ENCODE data around the gene BMPR1B. TPM values are rescaled to one million over a fixed set of nuclear protein-coding genes. Genes with fewer than 3 reads are reported as not detected.

BMPR1B gene
- total and polyA plus RNA-seq, 2 of the 4 experiments (the other 2 are of a cell fraction), result 0.24 to 0.90 TPM

DNA sequence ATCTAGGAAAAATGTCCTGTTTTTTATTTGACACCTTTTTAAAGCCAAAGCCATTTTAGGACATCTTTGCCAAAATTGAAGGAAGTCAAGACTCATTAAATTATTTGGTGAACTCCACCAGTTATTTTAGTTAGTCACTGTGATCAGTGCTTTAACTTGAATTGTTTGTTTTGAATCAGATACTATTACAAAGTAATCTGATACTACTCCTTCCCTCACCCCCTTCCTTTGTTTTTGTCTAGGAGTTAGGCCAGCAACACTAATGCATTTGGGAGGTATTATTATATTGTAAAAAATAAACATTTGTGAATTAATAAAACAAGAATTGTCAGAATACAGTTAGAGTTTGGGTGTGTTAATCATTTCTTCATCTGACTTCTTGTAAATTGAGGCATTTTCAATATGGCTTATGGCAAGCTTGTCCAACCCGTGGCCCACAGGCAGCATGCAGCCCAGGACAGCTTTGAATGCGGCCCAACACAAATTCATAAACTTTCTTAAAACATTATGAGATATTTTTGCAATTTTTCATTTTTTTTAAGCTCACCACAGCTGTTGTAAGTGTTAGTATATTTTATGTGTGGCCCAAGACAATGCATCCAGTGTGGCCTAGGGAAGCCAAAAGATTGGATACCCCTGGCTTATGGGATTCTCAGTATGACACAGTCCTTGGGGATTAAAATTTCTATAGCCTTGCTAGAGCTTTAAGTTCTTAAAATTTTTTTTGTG, 182.2 kb downstream of the BMPR1B start:
- Histone ChIP-seq H3K27me3 (ENCODE audit: control insufficient read depth, insufficient read depth, low read length) (no peaks in the 10 kb centered on the region), H3K9me3 (ENCODE audit: control insufficient read depth, insufficient read depth, low read length) (no peaks in the 10 kb centered on the region), H3K4ac (ENCODE audit: low read depth, low read length) (no peak overlapping the region), H3K36me3 (ENCODE audit: control insufficient read depth, insufficient read depth, low read length) (no peaks in the 10 kb centered on the region), H2BK20ac (ENCODE audit: low read depth, low read length) (no peak overlapping the region), H3K14ac (replicated peaks; ENCODE audit: low read depth, low read length) (no peak overlapping the region), H2AFZ (replicated peaks; ENCODE audit: low read length, poor library complexity) (no peak overlapping the region), H4K5ac (ENCODE audit: low read depth, low read length) (no peak overlapping the region), H3K9me1 (ENCODE audit: insufficient read depth, low read length) (peaks cover 3% of the 10 kb centered on the region), H3K27ac (ENCODE audit: insufficient read depth, low read length) (no peak overlapping the region), H2BK15ac (ENCODE audit: low read depth, low read length) (no peak overlapping the region), H3K4me2 (ENCODE audit: low read depth, low read length) (no peak overlapping the region; the same call in 1 of the 2 replicates), H3K56ac (ENCODE audit: extremely low read depth, insufficient read depth, low read length) (no peak overlapping the region), H2BK5ac (ENCODE audit: low read depth, low read length, poor library complexity, severe bottlenecking) (no peak overlapping the region), H3K4me1 (ENCODE audit: control insufficient read depth, insufficient read depth, low read length) (peaks cover 6% of the 10 kb centered on the region), H3K4me3 (ENCODE audit: insufficient read depth, low read depth, low read length) (no peak overlapping the region), H3K18ac (ENCODE audit: low read depth, low read length) (no peak overlapping the region), H3K79me1 (ENCODE audit: low read depth in 1 of 2, low read length in 2 of 2) (0 out of 4 replicates have a peak, but pooled peaks cover 0 to 3% of the 10 kb centered on the region in 2 experiments), H4K8ac (ENCODE audit: low read depth in 2 of 2, low read length in 2 of 2) (no peak overlapping the region), H4K20me1 (ENCODE audit: insufficient read depth, low read length) (no peaks in the 10 kb centered on the region), H3K23ac (ENCODE audit: low read depth, low read length) (no peak overlapping the region), H4K91ac (ENCODE audit: insufficient read depth, low read depth, low read length) (no peak overlapping the region), H2BK120ac (ENCODE audit: low read depth, low read length) (no peak overlapping the region), H2AK5ac (ENCODE audit: low read depth, low read length) (no peak overlapping the region), H3K9ac (ENCODE audit: low read depth, low read length) (no peak overlapping the region), H2AK9ac (replicated peaks; ENCODE audit: low read depth, low read length, poor library complexity) (no peak overlapping the region)
- ChIA-PET CTCF (interaction anchor here (1.2 kb wide), 1 partner anchor 12 kb away, joined by 3 read pairs; no protein-coding TSS in a partner anchor), POLR2A (ENCODE audit: unreplicated experiment) (no interaction called here)
- no CpG with 5 or more reads among the region's 2 CpGs for WGBS, 2 experiments (ENCODE audit: extremely low coverage in 2 of 2, insufficient read length in 1 of 2)
- intact Hi-C loops (cut with micrococcal nuclease) (no loop called here), in situ Hi-C loops (cut with MboI; ENCODE audit: low sequenced_read_pairs) (no loop called here), dilution Hi-C loops (cut with HindIII; ENCODE audit: low sequenced_read_pairs, unreplicated experiment) (no loop called here)
- no TSS peak for BruUV-seq (replicated peaks)
- TF ChIP-seq, protein P1, sequence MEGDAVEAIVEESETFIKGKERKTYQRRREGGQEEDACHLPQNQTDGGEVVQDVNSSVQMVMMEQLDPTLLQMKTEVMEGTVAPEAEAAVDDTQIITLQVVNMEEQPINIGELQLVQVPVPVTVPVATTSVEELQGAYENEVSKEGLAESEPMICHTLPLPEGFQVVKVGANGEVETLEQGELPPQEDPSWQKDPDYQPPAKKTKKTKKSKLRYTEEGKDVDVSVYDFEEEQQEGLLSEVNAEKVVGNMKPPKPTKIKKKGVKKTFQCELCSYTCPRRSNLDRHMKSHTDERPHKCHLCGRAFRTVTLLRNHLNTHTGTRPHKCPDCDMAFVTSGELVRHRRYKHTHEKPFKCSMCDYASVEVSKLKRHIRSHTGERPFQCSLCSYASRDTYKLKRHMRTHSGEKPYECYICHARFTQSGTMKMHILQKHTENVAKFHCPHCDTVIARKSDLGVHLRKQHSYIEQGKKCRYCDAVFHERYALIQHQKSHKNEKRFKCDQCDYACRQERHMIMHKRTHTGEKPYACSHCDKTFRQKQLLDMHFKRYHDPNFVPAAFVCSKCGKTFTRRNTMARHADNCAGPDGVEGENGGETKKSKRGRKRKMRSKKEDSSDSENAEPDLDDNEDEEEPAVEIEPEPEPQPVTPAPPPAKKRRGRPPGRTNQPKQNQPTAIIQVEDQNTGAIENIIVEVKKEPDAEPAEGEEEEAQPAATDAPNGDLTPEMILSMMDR (conservative IDR thresholded peaks at IDR 0.05; ENCODE audit: low read depth, low read length), result no peak
- no peak for TF ChIP-seq BHLHE40 (IDR thresholded peaks at IDR 0.05; ENCODE audit: low read depth, low read length)
- TF ChIP-seq RFX5 (IDR thresholded peaks at IDR 0.05; ENCODE audit: low read depth, low read length), result no peak
- TF ChIP-seq POLR2A (IDR thresholded peaks at IDR 0.05; ENCODE audit: low read depth, low read length), result no peak
- TF ChIP-seq CEBPB (IDR thresholded peaks at IDR 0.05; ENCODE audit: low read depth, low read length), result no peak
- TF ChIP-seq RAD21 (IDR thresholded peaks at IDR 0.05; ENCODE audit: low read length), result no peak
- TF ChIP-seq, protein P2, sequence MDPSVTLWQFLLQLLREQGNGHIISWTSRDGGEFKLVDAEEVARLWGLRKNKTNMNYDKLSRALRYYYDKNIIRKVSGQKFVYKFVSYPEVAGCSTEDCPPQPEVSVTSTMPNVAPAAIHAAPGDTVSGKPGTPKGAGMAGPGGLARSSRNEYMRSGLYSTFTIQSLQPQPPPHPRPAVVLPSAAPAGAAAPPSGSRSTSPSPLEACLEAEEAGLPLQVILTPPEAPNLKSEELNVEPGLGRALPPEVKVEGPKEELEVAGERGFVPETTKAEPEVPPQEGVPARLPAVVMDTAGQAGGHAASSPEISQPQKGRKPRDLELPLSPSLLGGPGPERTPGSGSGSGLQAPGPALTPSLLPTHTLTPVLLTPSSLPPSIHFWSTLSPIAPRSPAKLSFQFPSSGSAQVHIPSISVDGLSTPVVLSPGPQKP (IDR thresholded peaks at IDR 0.05; ENCODE audit: borderline replicate concordance, low read depth, low read length), result no peak
- no peak for TF ChIP-seq RCOR1 (IDR thresholded peaks at IDR 0.05; ENCODE audit: insufficient replicate concordance, low read length)
- TF ChIP-seq FOS (IDR thresholded peaks at IDR 0.05; ENCODE audit: low read depth, low read length), result no peak
- DNase-seq (peak; percentile 51), ATAC-seq (ENCODE audit: low read depth) (peak; percentile 81)

Measured in IMR-90 (cell line).